ENCODE data around the gene CTNNBIP1.

Gene CTNNBIP1

DNA sequence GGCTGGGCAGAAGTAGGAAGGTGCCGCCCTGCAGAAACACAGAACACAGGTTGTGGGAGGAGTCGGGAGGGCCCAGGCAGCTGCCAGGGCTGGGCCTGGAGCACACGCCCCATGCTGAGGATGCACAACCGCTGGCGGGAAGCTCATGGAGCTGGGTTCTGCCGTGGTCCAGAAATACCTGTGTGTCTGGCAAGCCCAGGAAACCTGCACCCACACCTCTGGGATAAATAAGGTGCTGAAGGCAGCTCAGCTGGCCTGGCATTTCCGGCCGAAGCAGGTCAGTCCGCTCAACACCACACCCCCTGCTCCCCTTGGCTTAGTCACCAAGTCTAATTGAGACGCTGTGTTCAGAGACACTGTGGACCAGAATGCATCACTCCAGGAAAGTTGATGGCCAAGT is 32.1 kb downstream of the CTNNBIP1 start:
- DNase-seq (ENCODE audit: low spot score) = no peak

GRCh38 chr1:9875636-9876000 is 34.5 kb downstream of the CTNNBIP1 start:
- DNase-seq (ENCODE audit: low spot score) = no peak

DNA sequence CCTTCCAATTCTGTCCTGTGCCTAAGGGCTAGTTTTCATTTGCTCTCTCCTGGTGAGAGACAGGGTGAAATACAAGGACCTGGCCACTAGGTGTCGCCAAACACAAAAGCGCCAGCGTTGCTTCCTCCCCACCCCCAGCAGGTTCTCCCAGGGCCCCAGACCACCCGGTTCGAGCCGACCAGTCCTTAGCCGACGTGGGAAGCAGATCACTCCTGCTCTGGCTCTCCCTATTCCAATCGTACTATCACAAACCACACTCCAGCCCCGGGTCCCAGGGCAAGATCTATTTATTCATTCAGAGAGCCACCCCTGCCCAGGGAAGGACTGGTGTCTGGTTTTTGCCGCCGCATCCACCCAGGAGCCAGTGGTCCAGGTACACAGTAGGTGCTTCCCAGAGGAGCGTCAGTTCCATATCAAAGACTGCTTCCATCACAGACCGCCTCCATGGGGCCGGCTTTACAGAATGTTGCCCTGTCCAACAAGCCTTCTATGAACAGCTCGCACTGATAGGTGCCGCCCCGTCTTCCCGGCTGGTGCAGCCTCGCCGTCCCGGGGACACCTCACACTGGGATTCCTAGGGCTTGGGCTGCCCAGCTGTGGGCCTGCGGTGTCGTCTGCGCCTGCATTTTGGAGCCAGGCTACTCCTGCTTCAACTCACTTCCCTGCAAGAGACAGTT is 35.0 kb downstream of the CTNNBIP1 start:
- peak; percentile 94 for DNase-seq (ENCODE audit: low spot score)

DNA sequence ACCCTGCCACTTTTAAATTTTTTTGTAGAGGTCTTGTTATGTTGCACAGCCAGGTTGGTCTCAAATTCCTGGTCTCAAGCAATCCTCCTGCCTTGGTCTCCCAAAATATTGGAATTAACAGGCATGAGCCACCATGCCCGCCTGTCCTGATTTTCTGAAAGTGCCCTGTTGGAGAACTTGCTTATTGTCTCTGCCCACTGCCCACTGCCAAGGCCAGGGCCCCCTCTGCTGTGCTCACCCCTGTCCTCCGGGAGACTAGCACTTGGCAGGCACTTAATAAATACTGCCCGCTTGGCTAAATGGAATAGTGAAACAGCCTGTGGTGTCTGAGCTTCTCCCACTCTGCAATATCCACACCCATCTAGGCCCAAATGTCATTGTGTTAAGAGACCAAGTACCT is 35.7 kb downstream of the CTNNBIP1 start:
- no peak for DNase-seq (ENCODE audit: low spot score)

DNA sequence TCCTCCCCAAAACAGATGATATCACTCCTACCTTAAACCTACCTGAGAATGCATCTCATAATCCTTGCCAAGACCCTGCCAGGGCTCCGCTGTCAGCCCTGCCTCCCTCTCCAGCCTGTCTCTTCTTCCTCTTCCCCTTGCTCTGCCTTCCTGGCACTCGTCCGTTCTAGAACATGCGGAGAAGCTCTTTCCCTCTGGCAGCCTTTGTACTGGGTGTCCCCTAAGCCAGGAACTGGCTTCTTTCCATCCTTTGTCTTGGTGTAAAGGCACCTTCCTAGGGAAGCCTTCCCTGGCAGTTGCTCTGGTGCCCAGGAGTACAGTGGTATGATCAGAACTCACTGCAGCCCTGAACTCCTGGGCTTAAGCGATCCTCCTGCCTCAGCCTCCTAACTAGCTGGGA is 36.1 kb downstream of the CTNNBIP1 start:
- DNase-seq (ENCODE audit: low spot score) = no peak

DNA sequence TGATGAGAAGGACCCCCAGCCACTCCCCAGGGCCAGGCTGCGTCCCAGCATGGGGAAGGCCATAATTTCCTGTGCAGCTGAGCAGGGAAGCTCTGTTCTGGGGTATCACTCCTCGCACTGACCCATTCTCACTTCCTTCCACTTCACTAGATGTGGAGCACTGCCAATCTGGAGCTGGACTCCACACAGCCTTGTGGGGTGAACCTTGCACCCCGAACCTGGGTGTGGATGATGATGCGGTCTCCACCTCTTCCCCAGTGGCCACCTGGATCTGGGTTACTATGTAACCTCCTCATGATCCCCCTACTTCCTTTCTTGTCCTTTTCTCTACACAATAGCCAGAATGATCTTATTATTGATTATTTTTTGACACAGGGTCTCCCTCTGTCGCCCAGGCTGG is 36.7 kb downstream of the CTNNBIP1 start:
- no peak for DNase-seq (ENCODE audit: low spot score)

- DNase-seq (ENCODE audit: low spot score) = no peak
These were observed 37.5 kb downstream of the CTNNBIP1 start for GRCh38 chr1:9872430-9873165.

GRCh38 chr1:9871707-9872425 is 38.2 kb downstream of the CTNNBIP1 start:
- DNase-seq (ENCODE audit: low spot score) = no peak

DNA sequence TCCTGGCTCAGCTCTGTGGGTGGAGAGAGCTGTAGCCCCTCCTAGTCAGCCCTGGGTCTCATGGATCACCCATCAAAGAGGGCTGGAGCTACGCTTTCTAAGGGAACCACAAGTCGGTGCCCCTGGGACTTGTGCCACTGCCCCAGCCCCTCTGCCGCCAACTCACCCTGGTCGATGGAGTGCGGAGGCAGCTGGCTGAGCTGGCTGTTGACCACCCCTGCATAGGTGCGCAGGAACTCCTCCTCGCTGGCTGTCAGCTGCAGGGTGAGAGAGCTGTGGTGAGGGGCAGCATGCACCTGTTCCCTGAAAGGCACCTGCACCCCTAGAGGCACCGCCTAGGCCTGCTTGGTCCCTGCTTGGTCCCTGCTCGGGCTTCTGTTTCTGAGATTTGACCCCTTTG is 39.0 kb downstream of the CTNNBIP1 start:
- no peak for DNase-seq (ENCODE audit: low spot score)

- DNase-seq (ENCODE audit: low spot score) = no peak
These were observed 39.5 kb downstream of the CTNNBIP1 start for GRCh38 chr1:9870572-9870971.

GRCh38 chr1:9869831-9870251 is 40.2 kb downstream of the CTNNBIP1 start:
- no peak for DNase-seq (ENCODE audit: low spot score)

GRCh38 chr1:9868244-9868590 is 41.9 kb downstream of the CTNNBIP1 start:
- DNase-seq (ENCODE audit: low spot score) = no peak

GRCh38 chr1:9867408-9868243 is 42.4 kb downstream of the CTNNBIP1 start:
- peak; percentile 90 for DNase-seq (ENCODE audit: low spot score)

- no peak for DNase-seq (ENCODE audit: low spot score)
These were observed 43.2 kb downstream of the CTNNBIP1 start for GRCh38 chr1:9866836-9867235.

DNA sequence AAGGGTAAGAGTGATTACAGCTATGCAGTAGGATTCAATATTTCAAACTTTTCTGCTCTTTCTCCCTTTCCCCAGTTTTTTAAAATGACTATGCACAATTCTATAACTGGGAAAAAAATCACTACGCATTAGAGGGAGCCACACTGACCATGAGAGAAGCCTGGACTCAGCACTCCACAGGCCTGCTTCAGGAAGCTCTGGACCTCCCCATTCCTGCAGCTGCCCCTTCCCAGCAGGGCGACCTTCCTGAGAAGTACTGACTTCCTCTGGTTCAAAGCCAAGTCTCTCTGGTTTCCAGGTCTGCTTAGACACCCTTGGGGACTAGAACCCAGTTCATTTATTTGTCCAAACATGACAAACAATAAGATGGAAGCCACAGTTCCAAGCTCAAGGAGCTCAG is 44.3 kb downstream of the CTNNBIP1 start:
- no peak for DNase-seq (ENCODE audit: low spot score)

DNA sequence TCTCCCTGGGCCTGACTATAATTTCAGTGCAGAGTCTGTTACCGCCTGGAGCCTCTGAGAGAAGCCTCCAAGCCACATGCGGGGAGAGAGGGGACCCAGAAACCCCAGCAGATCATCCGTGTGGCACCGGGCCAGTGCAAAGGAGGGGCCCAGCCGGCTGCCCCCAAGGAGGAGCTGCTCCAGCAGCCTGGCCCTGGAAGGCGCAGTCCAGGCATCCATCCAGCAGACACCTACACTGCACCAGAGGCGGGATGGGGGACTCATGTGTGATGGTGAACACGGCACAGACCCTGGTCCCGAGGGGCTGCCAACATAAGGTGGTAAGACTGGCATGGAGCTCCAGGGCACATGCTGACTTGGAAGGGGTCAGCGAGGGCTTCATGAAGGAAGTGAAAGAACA is 46.7 kb downstream of the CTNNBIP1 start:
- DNase-seq (ENCODE audit: low spot score) = no peak

DNA sequence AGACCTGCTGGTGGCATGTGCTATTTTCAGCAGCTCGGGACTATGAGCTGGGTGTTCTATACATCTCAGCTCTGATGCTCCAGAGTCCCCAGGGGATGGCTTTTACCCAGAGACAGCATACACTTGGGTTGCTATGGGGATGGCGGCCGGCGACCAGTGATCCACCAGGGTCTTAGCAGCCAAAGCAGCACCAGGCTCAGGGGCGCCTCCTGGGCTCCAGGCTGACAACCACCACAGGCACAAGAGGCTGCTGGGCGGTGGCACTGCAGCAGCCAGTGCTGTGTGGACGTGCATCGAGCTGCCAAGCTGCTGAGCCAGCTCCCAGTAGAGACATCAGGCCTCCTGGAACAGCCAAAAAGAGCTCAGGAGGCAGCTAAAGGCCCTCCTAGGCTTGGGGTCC is 48.7 kb downstream of the CTNNBIP1 start:
- no peak for DNase-seq (ENCODE audit: low spot score)

DNA sequence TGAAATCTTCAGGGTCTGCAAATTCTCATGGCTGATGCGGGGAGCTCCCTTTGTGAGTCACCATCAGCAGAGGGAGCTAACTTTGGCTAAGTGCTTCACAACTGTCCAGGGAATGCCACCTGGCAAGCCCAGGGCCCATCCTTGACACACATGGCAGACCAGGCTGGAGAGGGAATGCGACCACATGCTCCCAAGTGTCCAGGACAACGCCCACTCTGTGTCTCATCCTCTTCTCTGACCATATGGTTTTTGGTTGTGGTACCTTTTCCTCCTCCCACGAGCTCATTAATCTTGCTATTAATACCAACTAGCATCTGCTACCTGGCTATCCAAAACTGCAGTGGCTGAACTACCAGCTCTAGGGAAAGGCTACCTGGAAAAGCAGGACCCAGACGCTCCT is 49.2 kb downstream of the CTNNBIP1 start:
- DNase-seq (ENCODE audit: low spot score) = no peak

DNA sequence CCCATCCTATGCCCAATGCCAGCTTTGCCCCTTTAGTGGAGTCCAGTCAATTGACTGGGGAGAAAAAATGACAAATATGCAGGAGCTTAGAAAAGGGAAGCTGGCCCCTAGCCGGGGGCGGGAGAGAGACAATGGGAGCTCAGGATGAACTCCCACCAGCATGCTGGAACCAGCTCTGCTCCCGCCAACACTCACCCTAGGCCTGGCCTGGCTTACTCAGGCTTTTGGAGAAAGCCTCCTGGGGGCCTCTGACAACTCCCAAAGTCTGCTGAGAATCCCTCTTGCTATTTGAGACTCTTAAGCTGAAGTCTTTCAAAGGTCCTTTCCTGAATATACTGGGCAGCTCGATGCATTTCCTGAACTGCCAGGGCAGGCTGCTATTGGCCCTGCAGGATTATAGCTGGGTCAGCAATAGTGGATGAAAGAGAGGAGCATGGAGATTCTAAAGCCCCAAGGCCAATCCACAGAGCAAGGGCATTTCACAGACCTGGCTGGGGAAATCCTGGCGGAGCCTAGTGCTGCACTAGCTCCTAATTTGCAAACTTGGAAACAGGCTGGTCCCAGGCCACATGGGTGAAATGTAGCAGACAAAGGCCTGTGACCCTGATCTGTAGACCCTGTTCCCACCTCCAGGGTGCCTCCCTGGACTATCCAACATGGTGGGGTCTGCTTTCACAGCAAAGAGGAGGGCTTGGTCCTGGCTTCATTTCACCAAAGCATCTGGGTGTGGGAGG is 50.6 kb downstream of the CTNNBIP1 start:
- DNase-seq (ENCODE audit: low spot score) = no peak

- no peak for DNase-seq (ENCODE audit: low spot score)
These were observed 51.6 kb downstream of the CTNNBIP1 start for GRCh38 chr1:9858293-9859035.

DNA sequence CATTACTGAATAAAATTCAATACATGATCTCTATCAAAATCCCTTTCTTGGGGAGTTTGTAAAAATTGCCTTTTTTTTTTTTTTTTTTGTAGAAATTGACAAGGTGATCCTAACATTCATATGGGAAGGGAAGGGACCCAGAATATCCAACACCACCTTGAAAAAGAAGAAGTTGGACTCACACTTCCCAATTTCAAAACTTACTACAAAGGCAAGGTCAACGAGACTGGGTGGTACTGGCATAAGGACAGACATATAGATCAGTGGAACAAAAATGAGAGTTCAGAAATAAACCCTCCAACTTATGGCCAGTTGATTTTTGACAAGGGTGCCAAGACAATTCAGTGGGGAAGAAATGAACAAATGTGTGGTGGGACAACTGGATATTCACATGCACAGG is 54.9 kb downstream of the CTNNBIP1 start:
- no peak for DNase-seq (ENCODE audit: low spot score)
